GM12892 (cell line): ENCODE results near the gene BAZ1B.

Experiments used
- POLR2A ChIP-seq: IDR thresholded peaks from 2 replicates; pipeline ENCODE4 v1.6.1; 2011; ENCODE audit warnings: low read depth, low read length, control low read depth
- POLR2AphosphoS5 ChIP-seq: IDR thresholded peaks from 2 replicates; pipeline ENCODE4 v1.6.1; 2011; ENCODE audit warnings: low read depth, low read length, control low read depth

DNA sequence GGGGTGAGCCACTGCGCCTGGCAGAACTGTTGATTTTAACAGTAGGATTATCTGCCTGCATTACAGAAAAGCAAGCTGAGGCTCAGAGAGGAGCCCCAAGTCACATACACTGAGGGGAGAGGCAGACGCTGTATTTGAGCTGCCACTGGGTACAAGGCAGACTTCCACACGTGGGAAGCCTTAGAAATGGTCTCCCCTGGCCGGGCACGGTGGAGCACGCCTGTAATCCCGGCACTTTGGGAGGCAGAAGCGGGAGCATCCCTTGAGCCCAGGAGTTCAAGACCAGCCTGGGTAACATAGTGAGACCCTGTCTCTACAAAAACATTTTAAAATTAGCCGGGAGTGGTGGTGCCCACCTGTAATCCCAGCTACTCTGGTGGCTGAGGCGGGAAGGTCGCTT lies 89.4 kb downstream of the BAZ1B start:
- no peak for TF ChIP-seq POLR2AphosphoS5
- TF ChIP-seq POLR2A, result no peak
